B cell (primary cell): ENCODE measurements around the gene SLC35E2B.
"Not testable (repeated sequence)": the region's sequence is repeated elsewhere in the genome, so short reads cannot be mapped to it uniquely, and the experiment has no call there.

Experiments
- EZH2 ChIP-seq: IDR thresholded peaks from 2 replicates; pipeline ENCODE4 v1.6.1; 2012; ENCODE audit warnings: borderline replicate concordance, low read depth, mild to moderate bottlenecking, moderate library complexity, low read length; ENCODE audit not compliant: insufficient read depth, poor library complexity, severe bottlenecking
- TF ChIP-seq, protein P1 (sequence below): fragments of 200-600 bp; IDR thresholded peaks from one replicate; pipeline ENCODE4 v1.8.0; 2022; ENCODE audit warnings: antibody characterized with exemption, mild to moderate bottlenecking

DNA sequence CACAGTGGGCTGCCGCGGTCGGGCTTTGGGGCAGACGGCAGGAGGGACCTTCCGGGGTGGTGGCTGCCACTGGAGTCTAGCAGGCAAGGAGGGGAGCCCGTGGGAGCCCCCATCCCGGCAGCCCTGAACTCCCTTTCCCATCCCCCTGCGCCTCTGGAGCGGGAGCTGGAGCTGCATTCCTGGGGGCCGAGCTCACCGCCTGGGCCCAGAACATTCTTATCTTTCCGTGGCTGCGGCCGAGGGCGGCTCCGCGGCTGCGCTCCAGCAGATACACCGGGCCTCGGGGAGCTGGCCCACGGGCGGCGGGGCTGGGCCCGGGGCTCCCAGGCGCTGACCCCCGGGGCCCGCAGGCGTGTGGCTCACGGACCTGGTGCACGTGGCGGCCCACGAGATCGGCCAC is 8.0 kb upstream of the SLC35E2B start:
- TF ChIP-seq, protein P1, sequence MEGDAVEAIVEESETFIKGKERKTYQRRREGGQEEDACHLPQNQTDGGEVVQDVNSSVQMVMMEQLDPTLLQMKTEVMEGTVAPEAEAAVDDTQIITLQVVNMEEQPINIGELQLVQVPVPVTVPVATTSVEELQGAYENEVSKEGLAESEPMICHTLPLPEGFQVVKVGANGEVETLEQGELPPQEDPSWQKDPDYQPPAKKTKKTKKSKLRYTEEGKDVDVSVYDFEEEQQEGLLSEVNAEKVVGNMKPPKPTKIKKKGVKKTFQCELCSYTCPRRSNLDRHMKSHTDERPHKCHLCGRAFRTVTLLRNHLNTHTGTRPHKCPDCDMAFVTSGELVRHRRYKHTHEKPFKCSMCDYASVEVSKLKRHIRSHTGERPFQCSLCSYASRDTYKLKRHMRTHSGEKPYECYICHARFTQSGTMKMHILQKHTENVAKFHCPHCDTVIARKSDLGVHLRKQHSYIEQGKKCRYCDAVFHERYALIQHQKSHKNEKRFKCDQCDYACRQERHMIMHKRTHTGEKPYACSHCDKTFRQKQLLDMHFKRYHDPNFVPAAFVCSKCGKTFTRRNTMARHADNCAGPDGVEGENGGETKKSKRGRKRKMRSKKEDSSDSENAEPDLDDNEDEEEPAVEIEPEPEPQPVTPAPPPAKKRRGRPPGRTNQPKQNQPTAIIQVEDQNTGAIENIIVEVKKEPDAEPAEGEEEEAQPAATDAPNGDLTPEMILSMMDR, result not testable (repeated sequence)
- not testable (repeated sequence) for TF ChIP-seq EZH2
